ENCODE results near the gene FBXO24. TPM values are rescaled to one million over a fixed set of nuclear protein-coding genes. Genes with fewer than 3 reads are reported as not detected.

FBXO24 gene
- total and polyA plus RNA-seq, 9 donors: 0.33 to 2.2 (median 0.63) TPM

DNA sequence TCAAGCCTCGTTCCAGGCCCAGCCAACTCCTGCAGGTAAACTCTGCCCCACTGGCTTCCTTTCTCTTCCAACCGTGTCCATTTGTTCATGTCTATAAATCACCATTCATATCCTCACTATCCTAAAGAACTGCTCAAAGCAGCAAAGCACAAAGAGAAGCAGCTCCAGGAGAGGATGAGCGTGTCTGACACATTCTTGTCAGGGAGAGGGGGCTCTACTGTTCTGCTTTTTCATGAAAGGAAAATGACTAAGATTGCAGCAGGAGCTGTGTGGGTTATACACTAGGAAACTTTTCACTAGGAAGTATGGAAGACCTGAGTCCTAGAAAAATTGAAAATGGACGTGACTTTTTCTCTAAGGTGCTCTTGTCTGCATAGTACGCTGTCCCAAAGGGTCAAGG, 30.4 kb upstream of the FBXO24 start:
- Histone ChIP-seq H3K9me3 (no peaks in the 10 kb centered on the region), H3K27me3 (no peaks in the 10 kb centered on the region), H3K4me3 (no peak overlapping the region), H3K4me1 (ENCODE audit: insufficient read depth) (no peaks in the 10 kb centered on the region), H3K27ac (no peak overlapping the region), H3K36me3 (no peaks in the 10 kb centered on the region)
- TF ChIP-seq EP300 (IDR thresholded peaks at IDR 0.05) (no peak), POLR2A (IDR thresholded peaks at IDR 0.05) (no peak)
- TF ChIP-seq, protein P1, sequence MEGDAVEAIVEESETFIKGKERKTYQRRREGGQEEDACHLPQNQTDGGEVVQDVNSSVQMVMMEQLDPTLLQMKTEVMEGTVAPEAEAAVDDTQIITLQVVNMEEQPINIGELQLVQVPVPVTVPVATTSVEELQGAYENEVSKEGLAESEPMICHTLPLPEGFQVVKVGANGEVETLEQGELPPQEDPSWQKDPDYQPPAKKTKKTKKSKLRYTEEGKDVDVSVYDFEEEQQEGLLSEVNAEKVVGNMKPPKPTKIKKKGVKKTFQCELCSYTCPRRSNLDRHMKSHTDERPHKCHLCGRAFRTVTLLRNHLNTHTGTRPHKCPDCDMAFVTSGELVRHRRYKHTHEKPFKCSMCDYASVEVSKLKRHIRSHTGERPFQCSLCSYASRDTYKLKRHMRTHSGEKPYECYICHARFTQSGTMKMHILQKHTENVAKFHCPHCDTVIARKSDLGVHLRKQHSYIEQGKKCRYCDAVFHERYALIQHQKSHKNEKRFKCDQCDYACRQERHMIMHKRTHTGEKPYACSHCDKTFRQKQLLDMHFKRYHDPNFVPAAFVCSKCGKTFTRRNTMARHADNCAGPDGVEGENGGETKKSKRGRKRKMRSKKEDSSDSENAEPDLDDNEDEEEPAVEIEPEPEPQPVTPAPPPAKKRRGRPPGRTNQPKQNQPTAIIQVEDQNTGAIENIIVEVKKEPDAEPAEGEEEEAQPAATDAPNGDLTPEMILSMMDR (IDR thresholded peaks at IDR 0.05): no peak
- WGBS, 3 donors: 73 to 80% (median 75%) methylated on average over 5 of the region's 5 CpGs
- intact Hi-C loops (cut with DNase I): loop anchor here in 1 of 4 donors (5.0 kb wide), 1 partner anchor 78 kb away; the partner anchor contains the start of gene TSC22D4
- DNase-seq: no peak

- H3K27ac ChIP-seq: no peak overlapping the region
- no peaks in the 10 kb centered on the region for H3K4me1 ChIP-seq (ENCODE audit: insufficient read depth)
- no peaks in the 10 kb centered on the region for H3K36me3 ChIP-seq
- 64 to 72% (median 72%) methylated on average over 4 of the region's 4 CpGs for WGBS, 3 donors
- no peak overlapping the region for H3K4me3 ChIP-seq
- TF ChIP-seq, protein P1 (IDR thresholded peaks at IDR 0.05): no peak
- TF ChIP-seq EP300 (IDR thresholded peaks at IDR 0.05): no peak
- no peak for TF ChIP-seq POLR2A (IDR thresholded peaks at IDR 0.05)
- intact Hi-C loops (cut with DNase I): loop anchor here in 1 of 4 donors (5.0 kb wide), 1 partner anchor 79 kb away; the partner anchor contains the start of gene TSC22D4
- no peaks in the 10 kb centered on the region for H3K9me3 ChIP-seq
- no peak for DNase-seq
- no peaks in the 10 kb centered on the region for H3K27me3 ChIP-seq
These were observed 29.6 kb upstream of the FBXO24 start for GRCh38 chr7:100556541-100556940.

- H3K36me3 ChIP-seq: no peaks in the 10 kb centered on the region
- H3K27ac ChIP-seq: no peak overlapping the region
- 84 to 89% (median 88%) methylated on average over 4 of the region's 4 CpGs for WGBS, 3 donors
These were observed 27.0 kb upstream of the FBXO24 start for GRCh38 chr7:100559127-100559526.

DNA sequence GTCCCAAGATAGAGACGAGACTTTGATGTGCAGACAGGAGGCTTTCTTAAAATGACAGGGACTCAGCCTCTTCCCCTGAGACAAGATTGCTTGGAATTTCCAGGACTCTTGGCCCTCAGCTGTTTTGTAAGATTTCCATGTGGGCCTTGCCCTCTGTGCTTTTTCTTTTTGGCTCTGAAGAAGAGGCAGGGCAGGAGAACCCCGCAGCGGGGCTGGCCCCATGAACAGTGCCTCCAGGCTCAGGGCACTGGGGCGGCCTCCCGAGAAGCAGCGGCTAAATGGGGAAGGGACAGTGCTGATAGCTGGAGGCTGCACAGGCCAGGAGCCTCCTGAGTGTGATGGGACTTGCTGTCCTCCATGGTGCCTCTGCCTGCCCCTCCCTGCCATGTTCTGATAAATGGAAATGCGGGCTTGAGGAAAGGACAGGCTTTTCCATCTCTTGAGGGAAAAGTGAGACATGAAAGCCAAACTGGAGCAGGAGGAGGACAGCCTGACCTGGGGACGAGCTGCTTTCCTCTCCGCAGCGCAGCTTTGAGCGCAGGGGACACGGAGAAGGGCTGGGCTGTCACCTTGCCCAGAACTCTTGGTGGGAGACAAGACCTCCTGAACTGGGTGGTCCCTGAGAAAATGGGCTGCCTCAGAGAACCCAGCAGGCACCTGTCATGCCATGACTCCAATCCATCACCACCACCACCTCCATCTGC, 24.5 kb upstream of the FBXO24 start:
- H3K27ac ChIP-seq: no peak overlapping the region
- TF ChIP-seq POLR2A (IDR thresholded peaks at IDR 0.05) (no peak), EP300 (IDR thresholded peaks at IDR 0.05) (no peak)
- TF ChIP-seq, protein P1 (IDR thresholded peaks at IDR 0.05): no peak

More at GRCh38 chr7:100559127-100559526, 27.0 kb upstream of the FBXO24 start:
- H3K27me3 ChIP-seq: no peaks in the 10 kb centered on the region
- TF ChIP-seq POLR2A (IDR thresholded peaks at IDR 0.05) (no peak), EP300 (IDR thresholded peaks at IDR 0.05) (no peak)
- TF ChIP-seq, protein P1 (IDR thresholded peaks at IDR 0.05): no peak
- DNase-seq: no peak
- H3K4me1 ChIP-seq (ENCODE audit: insufficient read depth): no peaks in the 10 kb centered on the region
- intact Hi-C loops (cut with DNase I): loop anchor here in 1 of 4 donors (5.0 kb wide), 1 partner anchor 82 kb away; the partner anchor contains the start of gene TSC22D4
- H3K9me3 ChIP-seq: no peaks in the 10 kb centered on the region
- H3K4me3 ChIP-seq: no peak overlapping the region

More for the DNA sequence above, 24.5 kb upstream of the FBXO24 start:
- 95% methylated on average over 12 of the region's 12 CpGs for whole genome bisulfite sequencing, 3 donors
- Histone ChIP-seq H3K4me3 (no peak overlapping the region), H3K27me3 (no peaks in the 10 kb centered on the region), H3K36me3 (no peaks in the 10 kb centered on the region), H3K4me1 (ENCODE audit: insufficient read depth) (no peaks in the 10 kb centered on the region), H3K9me3 (no peaks in the 10 kb centered on the region)
- intact Hi-C loops (cut with DNase I): loop anchor here (5.0 kb wide), 4 partner anchors 89 to 131 kb away; partner anchors contain the start of gene GIGYF1 (in 1 of the 4)
- DNase-seq: no peak
